Measurements from ENCODE around the gene ZNF638. TPM values are rescaled to one million over a fixed set of nuclear protein-coding genes. Genes with fewer than 3 reads are reported as not detected.

Gene ZNF638
- total and polyA plus RNA-seq, 9 donors = 76.0 to 150 (median 105) TPM

Other genes with a start within 250 kb of the ZNF638 start
- 32.8 TPM for gene MCEE, start 201.6 kb upstream of the ZNF638 start, total RNA-seq
- gene MCEE, start 201.6 kb upstream of the ZNF638 start, polyA plus RNA-seq (ENCODE audit: insufficient read depth in 1 of 8, insufficient read length in 8 of 8, low replicate concordance in 1 of 8) = 10 to 100 TPM; 19.9 to 27.5 (median 23.3) TPM
- gene MPHOSPH10, start 201.1 kb upstream of the ZNF638 start, total RNA-seq = 21.3 TPM
- 10 to 100 TPM; 28.9 to 38.3 (median 32.8) TPM for gene MPHOSPH10, start 201.1 kb upstream of the ZNF638 start, polyA plus RNA-seq (ENCODE audit: insufficient read depth in 1 of 8, insufficient read length in 8 of 8, low replicate concordance in 1 of 8)
- 5.9 TPM for gene PAIP2B, start 104.7 kb upstream of the ZNF638 start, total RNA-seq
- 1 to 10 TPM; 3.3 to 6.2 (median 4.0) TPM for gene PAIP2B, start 104.7 kb upstream of the ZNF638 start, polyA plus RNA-seq (ENCODE audit: insufficient read depth in 1 of 8, insufficient read length in 8 of 8, low replicate concordance in 1 of 8)
- 51.6 TPM for gene DYSF, start 121.8 kb downstream of the ZNF638 start, total RNA-seq
- 100 to 1,000 TPM in 5 of 8 donors, 10 to 100 TPM in 3; 79.4 to 152 (median 109) TPM for gene DYSF, start 121.8 kb downstream of the ZNF638 start, polyA plus RNA-seq (ENCODE audit: insufficient read depth in 1 of 8, insufficient read length in 8 of 8, low replicate concordance in 1 of 8)

Data from muscle of leg (tissue), 9 donors.